ENCODE measurements around the gene PRKCH. TPM values are rescaled to one million over a fixed set of nuclear protein-coding genes. Genes with fewer than 3 reads are reported as not detected.

The PRKCH gene
- total RNA-seq, 4 donors from 2014 or later: 15.7 to 74.7 (median 38.4) TPM

- TF ChIP-seq CTCF (IDR thresholded peaks at IDR 0.05): no peak
- ATAC-seq (ENCODE audit: low FRiP score): no peak
These were observed 11.7 kb downstream of the PRKCH start for GRCh38 chr14:61333087-61333486.

GRCh38 chr14:61334197-61334701 is 12.9 kb downstream of the PRKCH start:
- no peak for ATAC-seq (ENCODE audit: low FRiP score)
- TF ChIP-seq CTCF (IDR thresholded peaks at IDR 0.05): no peak
- no peak for DNase-seq (ENCODE audit: low spot score)

More at GRCh38 chr14:61333087-61333486, 11.7 kb downstream of the PRKCH start:
- no peak for DNase-seq (ENCODE audit: low spot score)

- TF ChIP-seq CTCF (IDR thresholded peaks at IDR 0.05): no peak
- no peak for DNase-seq (ENCODE audit: low spot score)
- no peak for ATAC-seq (ENCODE audit: low FRiP score)
These were observed 13.7 kb downstream of the PRKCH start for GRCh38 chr14:61335049-61335448.

- ATAC-seq (ENCODE audit: low FRiP score): no peak
These were observed 14.4 kb downstream of the PRKCH start for GRCh38 chr14:61335671-61336275.

GRCh38 chr14:61337893-61338292 is 16.5 kb downstream of the PRKCH start:
- DNase-seq (ENCODE audit: low spot score) (no peak), ATAC-seq (ENCODE audit: low FRiP score) (no peak)
- no peak for TF ChIP-seq CTCF (IDR thresholded peaks at IDR 0.05)

More at GRCh38 chr14:61335671-61336275, 14.4 kb downstream of the PRKCH start:
- DNase-seq (ENCODE audit: low spot score): no peak
- no peak for TF ChIP-seq CTCF (IDR thresholded peaks at IDR 0.05)

GRCh38 chr14:61338457-61338856 is 17.1 kb downstream of the PRKCH start:
- DNase-seq (ENCODE audit: low spot score) (no peak), ATAC-seq (ENCODE audit: low FRiP score) (no peak)
- TF ChIP-seq CTCF (IDR thresholded peaks at IDR 0.05): no peak
